ENCODE results near the gene PDGFA. TPM values are rescaled to one million over a fixed set of nuclear protein-coding genes. Genes with fewer than 3 reads are reported as not detected.

PDGFA gene
- total RNA-seq, 1 donor from 2014 or later = 0.85 TPM

DNA sequence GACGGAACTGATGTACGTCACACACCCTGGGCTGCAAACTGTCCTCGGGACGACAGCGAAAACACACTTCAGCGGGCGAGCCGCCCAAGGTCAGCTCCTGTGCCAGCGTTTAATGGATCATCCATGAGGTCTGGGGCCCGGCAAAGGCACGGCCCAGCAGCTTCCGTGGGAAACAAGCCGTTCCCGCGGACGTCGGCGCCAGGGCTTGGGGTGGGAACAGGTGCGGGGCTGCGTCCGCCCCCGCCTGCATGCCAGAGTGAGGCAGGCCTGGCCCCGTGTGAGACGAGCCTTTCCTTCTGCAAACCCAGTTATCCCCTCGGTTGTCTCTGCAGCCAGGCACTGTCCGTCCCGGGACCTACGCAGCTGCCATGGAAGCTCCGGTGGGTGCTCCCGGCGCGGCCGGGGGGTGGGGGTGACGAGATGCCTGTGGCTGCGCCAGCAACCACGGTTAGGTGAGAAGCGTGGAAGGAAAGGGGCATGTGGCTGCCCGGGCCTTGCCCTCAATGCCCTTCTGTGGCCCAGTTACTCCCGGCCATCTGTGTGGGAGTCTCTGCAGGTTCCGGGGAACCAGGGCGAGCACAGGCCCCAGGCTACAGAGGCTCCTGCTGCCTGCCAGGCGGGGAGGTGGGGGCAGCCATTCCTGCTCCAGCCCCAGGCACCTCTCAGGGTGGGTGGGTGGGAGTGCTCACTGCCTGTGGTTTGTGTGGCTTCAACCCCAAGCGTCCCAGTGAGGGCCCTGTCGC lies 42.2 kb upstream of the PDGFA start:
- Mint-ChIP-seq H3K27ac (ENCODE audit: unreplicated experiment) (no peak overlapping the region), H3K27me3 (ENCODE audit: unreplicated experiment) (peaks cover 9% of the 10 kb centered on the region), H3K9me3 (ENCODE audit: unreplicated experiment) (no peaks in the 10 kb centered on the region), H3K4me1 (ENCODE audit: unreplicated experiment) (peaks cover 12% of the 10 kb centered on the region), H3K36me3 (ENCODE audit: low read depth, unreplicated experiment) (peaks cover 4% of the 10 kb centered on the region), H3K4me3 (ENCODE audit: unreplicated experiment) (no peak overlapping the region)
- no peak for TF ChIP-seq CTCF (IDR thresholded peaks at IDR 0.05; ENCODE audit: unreplicated experiment)
- DNase-seq (ENCODE audit: low spot score) = no peak

DNA sequence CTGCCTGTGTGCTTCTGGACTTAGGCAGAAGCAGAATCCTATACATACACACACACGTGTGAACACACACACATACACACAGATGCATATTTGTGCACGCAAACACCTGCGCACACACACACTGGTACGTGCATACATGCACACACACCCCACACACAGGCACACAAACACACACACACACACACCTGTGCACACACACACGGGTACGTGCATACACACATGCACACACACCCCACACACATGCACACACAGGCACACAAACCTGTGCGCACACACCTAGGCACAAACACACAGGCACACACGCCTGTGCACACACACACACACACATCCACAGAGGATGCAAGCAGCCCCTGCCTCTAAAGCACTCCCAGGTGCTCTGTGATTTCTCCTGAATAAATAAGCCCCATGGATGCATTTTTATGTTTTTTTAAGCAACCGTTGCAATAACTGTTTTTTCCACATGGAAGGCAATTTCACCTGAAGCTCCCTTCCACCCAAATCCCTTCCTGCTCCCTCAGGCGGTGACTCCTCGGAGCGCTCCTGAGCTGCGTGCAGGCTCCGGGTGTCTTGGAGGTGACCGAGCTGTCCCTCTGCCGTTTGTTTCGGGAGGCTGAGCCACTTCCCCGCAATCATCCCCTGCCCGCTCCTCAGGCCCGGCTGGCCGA lies 41.5 kb upstream of the PDGFA start:
- Mint-ChIP-seq H3K27ac (ENCODE audit: unreplicated experiment) (no peak overlapping the region), H3K36me3 (ENCODE audit: low read depth, unreplicated experiment) (peaks cover 4% of the 10 kb centered on the region), H3K9me3 (ENCODE audit: unreplicated experiment) (no peaks in the 10 kb centered on the region), H3K4me3 (ENCODE audit: unreplicated experiment) (no peak overlapping the region), H3K4me1 (ENCODE audit: unreplicated experiment) (peaks cover 12% of the 10 kb centered on the region), H3K27me3 (ENCODE audit: unreplicated experiment) (peaks cover 9% of the 10 kb centered on the region)
- DNase-seq (ENCODE audit: low spot score) = no peak
- TF ChIP-seq CTCF (IDR thresholded peaks at IDR 0.05; ENCODE audit: unreplicated experiment) = no peak

- H3K36me3 Mint-ChIP-seq (ENCODE audit: low read depth, unreplicated experiment) = peaks cover 4% of the 10 kb centered on the region
- TF ChIP-seq CTCF (IDR thresholded peaks at IDR 0.05; ENCODE audit: unreplicated experiment) = no peak
- DNase-seq (ENCODE audit: low spot score) = no peak
- H3K4me3 Mint-ChIP-seq (ENCODE audit: unreplicated experiment) = no peak overlapping the region
- no peaks in the 10 kb centered on the region for H3K9me3 Mint-ChIP-seq (ENCODE audit: unreplicated experiment)
- H3K4me1 Mint-ChIP-seq (ENCODE audit: unreplicated experiment) = peaks cover 12% of the 10 kb centered on the region
- H3K27ac Mint-ChIP-seq (ENCODE audit: unreplicated experiment) = no peak overlapping the region
- H3K27me3 Mint-ChIP-seq (ENCODE audit: unreplicated experiment) = peaks cover 9% of the 10 kb centered on the region
These were observed 39.7 kb upstream of the PDGFA start for GRCh38 chr7:559396-559705.

DNA sequence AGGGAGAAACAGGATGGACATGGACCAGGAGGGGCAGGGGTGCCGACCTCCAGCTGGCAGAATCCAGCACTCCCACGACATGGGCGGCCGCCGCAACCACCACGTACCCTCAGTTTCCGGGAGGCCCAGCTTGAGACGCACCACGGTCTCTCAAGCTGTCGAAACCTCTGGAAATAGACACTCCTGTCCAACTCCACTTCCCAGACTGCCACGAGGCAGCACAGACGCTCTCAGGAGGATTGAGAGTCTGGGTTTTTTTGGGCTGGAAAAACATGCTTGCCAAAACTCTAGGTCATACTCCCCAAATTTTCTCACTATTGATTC lies 37.9 kb upstream of the PDGFA start:
- TF ChIP-seq CTCF (IDR thresholded peaks at IDR 0.05; ENCODE audit: unreplicated experiment) = no peak
- no peak overlapping the region for H3K27ac Mint-ChIP-seq (ENCODE audit: unreplicated experiment)

GRCh38 chr7:556837-557557 lies 37.4 kb upstream of the PDGFA start:
- Mint-ChIP-seq H3K27ac (ENCODE audit: unreplicated experiment) (no peak overlapping the region), H3K4me3 (ENCODE audit: unreplicated experiment) (no peak overlapping the region), H3K4me1 (ENCODE audit: unreplicated experiment) (peaks cover 12% of the 10 kb centered on the region), H3K36me3 (ENCODE audit: low read depth, unreplicated experiment) (no peaks in the 10 kb centered on the region), H3K9me3 (ENCODE audit: unreplicated experiment) (no peaks in the 10 kb centered on the region), H3K27me3 (ENCODE audit: unreplicated experiment) (no peaks in the 10 kb centered on the region)
- TF ChIP-seq CTCF (IDR thresholded peaks at IDR 0.05; ENCODE audit: unreplicated experiment) = no peak
- no peak for DNase-seq (ENCODE audit: low spot score)

More for the DNA sequence above, 37.9 kb upstream of the PDGFA start:
- DNase-seq (ENCODE audit: low spot score) = no peak
- peaks cover under 1% of the 10 kb centered on the region for H3K27me3 Mint-ChIP-seq (ENCODE audit: unreplicated experiment)
- H3K4me1 Mint-ChIP-seq (ENCODE audit: unreplicated experiment) = peaks cover 12% of the 10 kb centered on the region
- no peak overlapping the region for H3K4me3 Mint-ChIP-seq (ENCODE audit: unreplicated experiment)
- H3K9me3 Mint-ChIP-seq (ENCODE audit: unreplicated experiment) = no peaks in the 10 kb centered on the region
- H3K36me3 Mint-ChIP-seq (ENCODE audit: low read depth, unreplicated experiment) = peaks cover 1% of the 10 kb centered on the region

All from endothelial cell (in vitro differentiated cells).